K562 (cell line): ENCODE results near the gene FKBP8. TPM values are rescaled to one million over a fixed set of nuclear protein-coding genes. Genes with fewer than 3 reads are reported as not detected.

Experiments
- ATF1 ChIP-seq, 2 experiments: fragments of 450-650 bp in 1 of 2; IDR thresholded peaks; 2 replicates each; pipeline ENCODE4 v1.6.1; 2016; ENCODE audit warnings: missing compliant biosample characterization in 1 of 2, missing genetic modification characterization in 1 of 2
- ATF7 ChIP-seq: fragments of 450-650 bp; IDR thresholded peaks from 2 replicates; pipeline ENCODE4 v1.7.1; 2014; ENCODE audit warnings: mild to moderate bottlenecking, moderate library complexity
- CREB1 ChIP-seq, 2 experiments: sonication (generic) in 1 of 2; formaldehyde crosslinking in 1 of 2; IDR thresholded peaks; 2 replicates each; pipeline versions ENCODE4 v1.6.1 to v1.8.0; 2012 to 2022; ENCODE audit warnings: inconsistent platforms in 1 of 2, mild to moderate bottlenecking in 1 of 2, missing genetic modification reagents in 1 of 2, moderate library complexity in 1 of 2
- DDX20 ChIP-seq: fragments of 450-650 bp; IDR thresholded peaks from 2 replicates; pipeline ENCODE4 v1.6.1; 2016; ENCODE audit warnings: missing genetic modification characterization, low read depth, mild to moderate bottlenecking, missing compliant biosample characterization, moderate library complexity
- FOXJ2 ChIP-seq: fragments of 200-800 bp; sonication (Bioruptor generic); IDR thresholded peaks from 2 replicates; pipeline ENCODE4 v1.6.1; 2016; ENCODE audit warnings: missing genetic modification characterization, missing compliant biosample characterization
- SETDB1 ChIP-seq: IDR thresholded peaks from one replicate; pipeline ENCODE4 v1.6.1; 2012; ENCODE audit warnings: low read length, control low read depth, inconsistent platforms
- SIN3B ChIP-seq: fragments of 450-650 bp; IDR thresholded peaks from 2 replicates; pipeline ENCODE4 v1.6.1; 2017; ENCODE audit warnings: low read depth, mild to moderate bottlenecking, moderate library complexity
- SLC30A9 ChIP-seq: fragments of 250-450 bp; sonication (Bioruptor Pico); IDR thresholded peaks from 2 replicates; pipeline ENCODE4 v1.8.0; 2022; ENCODE audit warnings: mild to moderate bottlenecking, moderate library complexity
- SUPT5H ChIP-seq: fragments of 450-650 bp; IDR thresholded peaks from 2 replicates; pipeline ENCODE4 v1.6.1; 2016
- XRCC5 ChIP-seq: fragments of 200-400 bp; formaldehyde crosslinking; IDR thresholded peaks from 2 replicates; pipeline ENCODE4 v1.6.1; 2017; ENCODE audit warnings: low read depth, mild to moderate bottlenecking, low read length
- ZNF232 ChIP-seq: sonication (generic); formaldehyde crosslinking; IDR thresholded peaks from 2 replicates; pipeline ENCODE4 v1.8.0; 2022; ENCODE audit warnings: mild to moderate bottlenecking, missing genetic modification reagents
- ZNF263 ChIP-seq: sonication (generic); formaldehyde crosslinking; IDR thresholded peaks from 2 replicates; pipeline ENCODE4 v1.8.0; 2022; ENCODE audit warnings: mild to moderate bottlenecking, missing genetic modification reagents, borderline replicate concordance
- ZNF311 ChIP-seq: fragments of 250-450 bp; sonication (Bioruptor Pico); IDR thresholded peaks from 2 replicates; pipeline ENCODE4 v1.4.0; 2020; ENCODE audit warnings: mild to moderate bottlenecking, moderate library complexity
- polyA plus RNA-seq, 8 experiments: library from polyadenylated mRNA; depleted of rRNA in 4 of 8; stranded (reverse) in 5 of 8; unstranded in 3 of 8; fragments of >200 nt; fragmentation: Nextera tagmentation in 2 of 8; fragmentation: Illumina TruSeq in 1 of 8; extraction: Ambion mirVana in 2 of 8; extraction: Trizol in 1 of 8; gene quantifications; 2 replicates each; pipeline versions ENCODE4 v1.2.1 to v1.2.3, GENCODE V29; 2011 to 2014; ENCODE audit warnings: inconsistent platforms in 1 of 8, missing spikeins in 1 of 8
- total RNA-seq, 7 experiments: library from RNA; depleted of rRNA in 6 of 7; stranded (reverse); fragments of >200 nt in 6 of 7; fragmentation: Illumina TruSeq in 2 of 7; extraction: Trizol in 2 of 7; gene quantifications; 2 replicates each; pipeline versions ENCODE4 v1.2.1 to v1.2.3, GENCODE V29; 2011 to 2021; ENCODE audit warnings: low replicate concordance in 1 of 7
- TF ChIP-seq, protein P1 (sequence below): IDR thresholded peaks from 2 replicates; pipeline ENCODE4 v1.6.1; 2011; ENCODE audit warnings: borderline replicate concordance, low read depth, mild to moderate bottlenecking, moderate library complexity, low read length; ENCODE audit not compliant: insufficient read depth, poor library complexity, severe bottlenecking
- TF ChIP-seq, protein P2 (sequence below): sonication (generic); formaldehyde crosslinking; IDR thresholded peaks from 2 replicates; pipeline ENCODE4 v1.8.0; 2022; ENCODE audit warnings: mild to moderate bottlenecking, missing genetic modification reagents
- TF ChIP-seq, protein P3 (sequence below), 2 experiments: IDR thresholded peaks; 2 replicates each; pipeline ENCODE4 v1.6.1; 2012; ENCODE audit warnings: improper control_type of control experiment in 2 of 2, low read depth in 2 of 2, low read length in 2 of 2, borderline replicate concordance in 1 of 2

Gene FKBP8
- total and polyA plus RNA-seq, 9 of the 15 experiments (the other 6 are each of a cell fraction or from before 2014, with no cell fraction given): 0.46 to 236 (median 104) TPM

DNA sequence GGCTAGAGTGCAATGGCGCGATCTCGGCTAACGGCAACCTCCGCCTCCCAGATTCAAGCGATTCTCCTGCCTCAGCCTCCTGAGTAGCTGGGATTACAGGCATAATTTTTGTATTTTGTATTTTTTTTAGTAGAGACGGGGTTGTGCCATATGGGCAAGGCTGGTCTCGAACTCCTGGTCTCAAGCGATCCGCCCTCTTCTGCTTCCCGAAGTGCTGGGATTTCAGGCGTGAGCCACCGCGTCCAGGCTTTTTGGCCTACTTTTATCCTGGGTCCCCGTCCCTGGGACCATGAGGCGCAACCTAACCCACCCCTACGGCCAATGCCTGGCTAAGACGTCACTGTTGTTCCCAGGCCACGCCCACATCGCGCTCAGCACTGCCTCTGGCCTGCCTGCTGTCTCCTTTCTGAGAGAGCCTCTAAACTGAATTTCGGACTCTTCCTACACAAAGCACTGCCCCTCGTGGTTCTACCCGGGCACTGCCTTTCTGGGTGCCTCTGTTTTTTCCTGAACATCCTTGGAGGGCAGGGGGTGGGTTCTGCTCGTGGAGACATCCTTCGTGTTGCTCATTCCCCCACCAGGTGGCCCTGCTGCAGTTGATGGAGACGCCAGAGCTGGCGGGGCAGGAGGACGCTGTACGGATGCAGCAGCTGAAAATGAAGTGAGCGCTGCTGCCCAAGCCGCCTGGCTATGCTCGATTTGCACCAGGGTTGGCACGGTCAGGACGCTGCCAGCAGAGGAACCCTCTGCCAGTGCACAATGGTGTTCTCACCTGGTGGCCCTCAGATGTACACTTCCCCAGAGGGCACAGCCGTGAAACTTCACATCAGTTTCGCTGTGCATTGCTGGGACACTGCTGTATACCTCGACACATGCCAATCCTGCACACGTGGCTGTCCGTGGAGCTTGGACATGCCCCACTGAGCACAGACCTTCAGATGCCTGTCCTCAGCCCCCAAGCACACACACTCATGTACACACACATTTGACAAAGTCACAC, 47.2 kb upstream of the FKBP8 start (continued):
- TF ChIP-seq, protein P1, sequence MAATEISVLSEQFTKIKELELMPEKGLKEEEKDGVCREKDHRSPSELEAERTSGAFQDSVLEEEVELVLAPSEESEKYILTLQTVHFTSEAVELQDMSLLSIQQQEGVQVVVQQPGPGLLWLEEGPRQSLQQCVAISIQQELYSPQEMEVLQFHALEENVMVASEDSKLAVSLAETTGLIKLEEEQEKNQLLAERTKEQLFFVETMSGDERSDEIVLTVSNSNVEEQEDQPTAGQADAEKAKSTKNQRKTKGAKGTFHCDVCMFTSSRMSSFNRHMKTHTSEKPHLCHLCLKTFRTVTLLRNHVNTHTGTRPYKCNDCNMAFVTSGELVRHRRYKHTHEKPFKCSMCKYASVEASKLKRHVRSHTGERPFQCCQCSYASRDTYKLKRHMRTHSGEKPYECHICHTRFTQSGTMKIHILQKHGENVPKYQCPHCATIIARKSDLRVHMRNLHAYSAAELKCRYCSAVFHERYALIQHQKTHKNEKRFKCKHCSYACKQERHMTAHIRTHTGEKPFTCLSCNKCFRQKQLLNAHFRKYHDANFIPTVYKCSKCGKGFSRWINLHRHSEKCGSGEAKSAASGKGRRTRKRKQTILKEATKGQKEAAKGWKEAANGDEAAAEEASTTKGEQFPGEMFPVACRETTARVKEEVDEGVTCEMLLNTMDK: peak; percentile 49
- TF ChIP-seq, protein P2, sequence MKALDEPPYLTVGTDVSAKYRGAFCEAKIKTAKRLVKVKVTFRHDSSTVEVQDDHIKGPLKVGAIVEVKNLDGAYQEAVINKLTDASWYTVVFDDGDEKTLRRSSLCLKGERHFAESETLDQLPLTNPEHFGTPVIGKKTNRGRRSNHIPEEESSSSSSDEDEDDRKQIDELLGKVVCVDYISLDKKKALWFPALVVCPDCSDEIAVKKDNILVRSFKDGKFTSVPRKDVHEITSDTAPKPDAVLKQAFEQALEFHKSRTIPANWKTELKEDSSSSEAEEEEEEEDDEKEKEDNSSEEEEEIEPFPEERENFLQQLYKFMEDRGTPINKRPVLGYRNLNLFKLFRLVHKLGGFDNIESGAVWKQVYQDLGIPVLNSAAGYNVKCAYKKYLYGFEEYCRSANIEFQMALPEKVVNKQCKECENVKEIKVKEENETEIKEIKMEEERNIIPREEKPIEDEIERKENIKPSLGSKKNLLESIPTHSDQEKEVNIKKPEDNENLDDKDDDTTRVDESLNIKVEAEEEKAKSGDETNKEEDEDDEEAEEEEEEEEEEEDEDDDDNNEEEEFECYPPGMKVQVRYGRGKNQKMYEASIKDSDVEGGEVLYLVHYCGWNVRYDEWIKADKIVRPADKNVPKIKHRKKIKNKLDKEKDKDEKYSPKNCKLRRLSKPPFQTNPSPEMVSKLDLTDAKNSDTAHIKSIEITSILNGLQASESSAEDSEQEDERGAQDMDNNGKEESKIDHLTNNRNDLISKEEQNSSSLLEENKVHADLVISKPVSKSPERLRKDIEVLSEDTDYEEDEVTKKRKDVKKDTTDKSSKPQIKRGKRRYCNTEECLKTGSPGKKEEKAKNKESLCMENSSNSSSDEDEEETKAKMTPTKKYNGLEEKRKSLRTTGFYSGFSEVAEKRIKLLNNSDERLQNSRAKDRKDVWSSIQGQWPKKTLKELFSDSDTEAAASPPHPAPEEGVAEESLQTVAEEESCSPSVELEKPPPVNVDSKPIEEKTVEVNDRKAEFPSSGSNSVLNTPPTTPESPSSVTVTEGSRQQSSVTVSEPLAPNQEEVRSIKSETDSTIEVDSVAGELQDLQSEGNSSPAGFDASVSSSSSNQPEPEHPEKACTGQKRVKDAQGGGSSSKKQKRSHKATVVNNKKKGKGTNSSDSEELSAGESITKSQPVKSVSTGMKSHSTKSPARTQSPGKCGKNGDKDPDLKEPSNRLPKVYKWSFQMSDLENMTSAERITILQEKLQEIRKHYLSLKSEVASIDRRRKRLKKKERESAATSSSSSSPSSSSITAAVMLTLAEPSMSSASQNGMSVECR: peak; percentile 52
- TF ChIP-seq ZNF232 (CRISPR knock-in tag): no peak
- TF ChIP-seq SIN3B: no peak; the same call in 1 of the 2 replicates
- TF ChIP-seq SLC30A9 (CRISPR knock-in tag): no peak
- 0 out of 2 replicates have a peak, but pooled peaks have one; percentile 28 for TF ChIP-seq SUPT5H
- no peak for TF ChIP-seq SETDB1
- TF ChIP-seq DDX20 (tag): no peak
- no peak for TF ChIP-seq ZNF311 (CRISPR knock-in tag)
- TF ChIP-seq CREB1 (IDR thresholded peaks at IDR 0.05): peak; percentile 69
- TF ChIP-seq CREB1 (CRISPR knock-in tag; IDR thresholded peaks at IDR 0.05): peak; percentile 71; the same call in 1 of the 2 replicates
- TF ChIP-seq FOXJ2 (tag): no peak; the same call in 1 of the 2 replicates
- 0 out of 2 replicates have a peak, but pooled peaks have one; percentile 6 for TF ChIP-seq ATF1 (CRISPR knock-in tag; IDR thresholded peaks at IDR 0.05)
- TF ChIP-seq ATF1 (tag; IDR thresholded peaks at IDR 0.05): peak; percentile 94
- peak; percentile 34; the same call in 1 of the 2 replicates for TF ChIP-seq XRCC5
- TF ChIP-seq, protein P3, sequence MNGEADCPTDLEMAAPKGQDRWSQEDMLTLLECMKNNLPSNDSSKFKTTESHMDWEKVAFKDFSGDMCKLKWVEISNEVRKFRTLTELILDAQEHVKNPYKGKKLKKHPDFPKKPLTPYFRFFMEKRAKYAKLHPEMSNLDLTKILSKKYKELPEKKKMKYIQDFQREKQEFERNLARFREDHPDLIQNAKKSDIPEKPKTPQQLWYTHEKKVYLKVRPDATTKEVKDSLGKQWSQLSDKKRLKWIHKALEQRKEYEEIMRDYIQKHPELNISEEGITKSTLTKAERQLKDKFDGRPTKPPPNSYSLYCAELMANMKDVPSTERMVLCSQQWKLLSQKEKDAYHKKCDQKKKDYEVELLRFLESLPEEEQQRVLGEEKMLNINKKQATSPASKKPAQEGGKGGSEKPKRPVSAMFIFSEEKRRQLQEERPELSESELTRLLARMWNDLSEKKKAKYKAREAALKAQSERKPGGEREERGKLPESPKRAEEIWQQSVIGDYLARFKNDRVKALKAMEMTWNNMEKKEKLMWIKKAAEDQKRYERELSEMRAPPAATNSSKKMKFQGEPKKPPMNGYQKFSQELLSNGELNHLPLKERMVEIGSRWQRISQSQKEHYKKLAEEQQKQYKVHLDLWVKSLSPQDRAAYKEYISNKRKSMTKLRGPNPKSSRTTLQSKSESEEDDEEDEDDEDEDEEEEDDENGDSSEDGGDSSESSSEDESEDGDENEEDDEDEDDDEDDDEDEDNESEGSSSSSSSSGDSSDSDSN (IDR thresholded peaks at IDR 0.05; ENCODE audit: borderline replicate concordance in 1 of 2, low read depth in 2 of 2, low read length in 2 of 2): 0 out of 4 replicates have a peak, but pooled peaks of 1 of the 2 experiments have one; percentile 22
- TF ChIP-seq ZNF263 (CRISPR knock-in tag): 0 out of 2 replicates have a peak, but pooled peaks have one; percentile 13
- peak; percentile 86 for TF ChIP-seq ATF7
